ENCODE measurements around the gene KDM5D. TPM values are rescaled to one million over a fixed set of nuclear protein-coding genes. Genes with fewer than 3 reads are reported as not detected.

The KDM5D gene
- total RNA-seq, result not detected in 2 replicates

GRCh38 chrY:19744381-19745378 lies at the start of gene KDM5D:
Gene KDM5D (minus strand): TSS chrY:19744726. CDS start chrY:19744534, 192 bp downstream.

